NCI-H2029 treated with DMSO at 0.1 percent for 48 hours (cell line): Measurements from ENCODE around the gene FARS2.
"Not testable (repeated sequence)": the region's sequence is repeated elsewhere in the genome, so short reads cannot be mapped to it uniquely, and the experiment has no call there.

Experiments used
- DNase-seq: peaks from one replicate; lab custom pipeline; 2025; lab: John Stamatoyannopoulos, UW

FARS2 gene

DNA sequence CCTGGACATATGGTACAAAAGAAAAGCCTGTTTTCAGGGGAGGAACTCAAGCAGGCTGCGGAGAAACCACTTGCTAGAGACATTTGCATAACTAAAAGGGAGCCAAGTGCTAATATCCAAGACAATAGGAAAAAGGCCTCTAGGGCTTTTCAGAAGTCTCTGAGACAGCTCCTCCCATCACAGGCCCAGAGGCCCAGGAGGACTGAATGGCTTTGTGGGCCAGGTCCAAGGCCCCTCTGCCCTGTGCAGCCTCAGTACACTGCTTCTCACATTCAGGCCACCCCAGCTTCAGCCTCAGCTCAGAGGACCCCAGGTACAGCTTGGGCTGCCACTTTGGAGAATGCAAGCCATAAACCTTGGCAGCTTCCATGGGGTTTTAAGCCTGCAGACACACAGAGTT lies 545.1 kb downstream of the FARS2 start:
- not testable (repeated sequence) for DNase-seq

DNA sequence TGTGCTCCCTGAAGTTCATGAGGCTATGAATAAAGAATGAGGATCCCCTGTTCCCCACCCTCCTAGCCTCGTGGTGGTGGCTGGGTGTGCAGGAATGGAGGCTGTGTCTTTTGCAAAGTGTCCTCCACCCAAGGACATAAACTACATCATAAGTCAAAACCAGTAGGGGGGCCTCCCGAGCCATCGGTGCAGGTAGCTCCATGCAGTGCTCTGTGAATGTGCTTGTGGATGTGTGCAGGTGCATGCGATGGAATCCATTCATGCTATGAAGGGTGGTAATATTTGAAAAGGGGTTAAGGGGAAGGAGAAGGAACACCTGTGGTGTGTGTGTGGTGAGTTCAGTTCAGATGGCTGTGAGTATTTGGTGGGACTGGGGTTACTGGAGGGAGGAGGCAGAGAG lies 548.1 kb downstream of the FARS2 start:
- DNase-seq, result no peak

DNA sequence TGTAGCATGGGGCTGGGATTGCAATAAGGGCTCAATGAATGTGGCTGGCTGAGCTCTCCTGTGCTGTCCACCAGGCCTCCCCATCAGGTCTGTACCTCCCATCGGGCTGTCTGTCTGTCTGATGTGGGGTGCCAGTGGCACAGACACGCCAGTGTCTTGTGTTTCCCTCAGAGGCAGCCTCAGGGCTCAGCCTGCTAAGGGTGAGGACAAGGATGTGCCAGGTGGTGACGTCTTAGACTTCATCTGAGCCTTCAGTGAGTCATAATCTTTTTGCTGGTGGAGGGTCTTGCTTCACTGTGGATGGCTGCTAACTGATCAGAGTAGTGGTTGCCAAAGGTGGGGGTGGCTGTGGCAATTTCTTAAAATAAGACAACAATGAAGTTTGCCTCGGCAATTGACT lies 550.7 kb downstream of the FARS2 start:
- DNase-seq, result no peak

DNA sequence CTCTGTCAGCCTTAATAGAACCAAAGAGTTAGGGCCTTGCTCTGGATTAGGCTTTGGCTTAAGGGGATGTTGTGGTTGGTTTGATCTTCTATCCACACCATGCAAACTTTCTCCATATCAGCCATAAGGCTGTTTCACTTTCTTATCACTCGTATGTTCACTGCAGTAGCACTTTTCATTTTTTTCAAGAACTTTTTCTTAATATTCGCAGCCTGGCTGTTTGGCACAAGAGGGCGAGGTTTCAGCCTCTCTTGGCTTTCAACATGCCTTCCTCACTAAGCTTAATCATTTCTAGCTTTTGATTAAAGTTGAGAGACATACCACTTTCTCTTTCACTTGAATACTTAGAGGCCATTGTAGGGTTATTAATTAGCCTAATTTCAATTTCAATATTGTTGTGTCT lies 552.3 kb downstream of the FARS2 start:
- DNase-seq, result no peak

DNA sequence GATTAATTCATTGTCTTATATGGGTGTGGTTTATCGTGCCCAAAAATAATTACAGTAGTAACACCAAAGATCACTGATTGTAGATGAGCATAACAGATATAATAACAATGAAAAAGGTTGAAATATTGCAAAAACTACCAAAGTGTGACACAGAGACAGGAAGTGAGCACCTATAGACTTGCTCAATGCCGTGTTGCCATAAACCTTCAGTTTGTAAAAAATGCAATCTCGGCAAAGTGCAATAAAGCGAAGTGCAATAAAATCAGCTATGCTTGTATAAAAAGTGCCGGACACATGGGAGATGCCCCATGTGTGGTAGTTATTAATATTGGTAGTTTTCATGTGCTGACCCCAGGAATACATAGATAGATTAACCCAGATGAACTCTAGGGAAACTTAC lies 552.8 kb downstream of the FARS2 start:
- DNase-seq, result no peak

DNA sequence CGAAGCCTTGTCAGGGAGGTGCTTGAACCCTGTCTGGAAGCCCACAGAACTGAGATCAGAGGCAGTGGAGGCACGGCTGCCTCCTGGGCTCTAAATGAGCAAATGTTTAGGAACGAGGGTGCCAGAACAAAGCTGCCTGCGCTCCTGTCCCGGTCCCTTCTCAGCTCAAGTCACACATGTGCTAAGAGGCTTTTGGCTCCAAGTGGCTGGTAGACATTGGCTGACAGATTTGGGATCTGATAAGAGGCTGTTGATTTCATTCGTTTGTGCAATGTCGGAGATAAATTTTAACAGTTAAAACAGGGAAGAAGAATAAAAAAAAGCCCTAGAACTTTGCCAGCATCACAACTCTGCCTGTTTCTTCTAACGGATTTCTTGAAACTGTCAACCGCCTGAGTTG lies 553.6 kb downstream of the FARS2 start:
- DNase-seq, result no peak

DNA sequence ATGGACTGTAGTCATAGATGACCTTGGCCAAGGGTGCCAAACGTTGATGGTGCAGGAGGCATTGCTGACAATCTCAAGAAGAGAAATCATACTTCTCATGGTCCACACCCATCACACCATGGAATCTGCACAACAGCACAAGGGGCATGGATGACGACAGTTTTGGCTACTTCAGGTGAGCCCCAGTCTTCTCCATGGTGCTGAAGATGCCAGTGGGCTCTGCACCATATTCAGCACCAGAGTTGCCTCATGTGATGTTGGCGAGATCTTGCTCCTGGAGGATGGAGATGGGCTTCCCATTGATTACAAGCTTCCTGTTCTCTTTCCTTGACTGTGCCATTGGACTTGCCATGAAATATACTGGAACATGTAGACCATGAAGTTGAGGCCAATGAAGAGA lies 556.6 kb downstream of the FARS2 start:
- DNase-seq, result no peak

DNA sequence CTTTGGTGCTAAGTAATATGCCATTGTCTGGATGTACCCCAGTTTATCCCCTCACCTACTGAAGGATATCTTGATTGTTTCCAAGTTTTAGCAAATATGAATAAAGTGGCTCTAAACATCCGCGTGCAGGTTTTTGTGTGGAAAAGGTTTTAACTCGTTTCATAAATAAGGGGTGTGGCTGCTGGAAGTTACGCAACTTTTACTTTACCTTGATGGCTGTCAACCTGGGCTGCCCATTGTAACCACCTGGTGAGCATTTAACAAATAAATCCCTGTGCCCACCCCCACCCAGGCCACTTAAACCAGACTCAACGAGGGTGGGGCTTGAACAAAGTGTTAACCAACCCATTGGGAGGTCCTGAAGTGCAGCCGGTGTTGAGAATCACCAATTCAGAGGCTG lies 557.6 kb downstream of the FARS2 start:
- no peak for DNase-seq
